T-cell (primary cell): ENCODE results near the gene NR5A1. TPM values are rescaled to one million over a fixed set of nuclear protein-coding genes. Genes with fewer than 3 reads are reported as not detected.

Experiments used
- ATAC-seq, 4 experiments: fragments of 200-7000 bp in 3 of 4; fragments of 150-1000 bp in 1 of 4; cut with Tn5 transposase; replicated peaks in 1 of 4; 1 replicate in 3 of 4; 2 replicates in 1 of 4; pipeline ENCODE4 v1.10.0; 2021; ENCODE audit warnings: moderate library complexity in 3 of 4, mild to moderate bottlenecking in 2 of 4, moderate number of reproducible peaks in 1 of 4
- CTCF ChIA-PET, 2 donors: fragments of 300-600 bp; sonication (Branson Sonifier 250); formaldehyde crosslinking; loops; one replicate each; lab custom pipeline; 2022; ENCODE audit warnings: antibody characterized with exemption in 2 of 2; lab: Charles Lee
- POLR2A ChIA-PET, 2 donors: fragments of 300-600 bp; sonication (Branson Sonifier 250); formaldehyde crosslinking; loops; one replicate each; lab custom pipeline; 2022; ENCODE audit warnings: antibody characterized with exemption in 2 of 2; lab: Charles Lee
- DNase-seq, 35 experiments: peaks; one replicate each; pipeline versions ENCODE4 v3.0.0 to v3.0.0-alpha.2; 2013 to 2023
- H3K27ac ChIP-seq: one replicate; pipeline ENCODE4 v1.5.1; 2013; ENCODE audit warnings: low read length
- H3K27me3 ChIP-seq, 2 experiments: replicated peaks in 1 of 2; 1 replicate in 1 of 2; 2 replicates in 1 of 2; pipeline versions ENCODE4 v1.6.1 to v1.7.0; 2013; ENCODE audit warnings: low read length in 1 of 2, mixed read lengths in 1 of 2; ENCODE audit not compliant: control insufficient read depth in 2 of 2, insufficient read depth in 2 of 2; ENCODE audit errors: extremely low read depth in 1 of 2
- H3K36me3 ChIP-seq, 2 donors: 1 replicate in 1 of 2; 2 replicates in 1 of 2; pipeline versions ENCODE4 v1.6.1 to v1.7.0; 2013; ENCODE audit warnings: low read length in 1 of 2; ENCODE audit not compliant: control insufficient read depth in 2 of 2, insufficient read depth in 1 of 2; ENCODE audit errors: extremely low read depth in 1 of 2
- H3K4me1 ChIP-seq, 2 experiments: 1 replicate in 1 of 2; 2 replicates in 1 of 2; pipeline versions ENCODE4 v1.6.1 to v1.7.0; 2013; ENCODE audit warnings: low read length in 2 of 2, mixed read lengths in 1 of 2; ENCODE audit not compliant: insufficient read depth in 2 of 2, control insufficient read depth in 1 of 2; ENCODE audit errors: extremely low read depth in 1 of 2
- H3K4me3 ChIP-seq, 2 donors: 1 replicate in 1 of 2; 2 replicates in 1 of 2; pipeline versions ENCODE4 v1.5.1 to v1.7.0; 2013; ENCODE audit warnings: mild to moderate bottlenecking in 2 of 2, low read length in 1 of 2, moderate library complexity in 1 of 2; ENCODE audit not compliant: control insufficient read depth in 1 of 2; ENCODE audit errors: extremely low read depth in 1 of 2
- H3K9me3 ChIP-seq: 2 replicates; pipeline ENCODE4 v1.7.0; 2013
- H3K27ac Mint-ChIP-seq, 2 donors: one replicate each; pipeline ENCODE4 v1.8.0; 2020 to 2021; ENCODE audit warnings: mild to moderate bottlenecking in 2 of 2, mixed read lengths in 2 of 2
- H3K27me3 Mint-ChIP-seq, 2 donors: one replicate each; pipeline ENCODE4 v1.8.0; 2021 to 2022; ENCODE audit warnings: mixed read lengths in 2 of 2
- H3K36me3 Mint-ChIP-seq: one replicate; pipeline ENCODE4 v1.8.0; 2021; ENCODE audit warnings: mixed read lengths
- H3K4me1 Mint-ChIP-seq, 3 donors: one replicate each; pipeline ENCODE4 v1.8.0; 2020 to 2022; ENCODE audit warnings: mixed read lengths in 3 of 3, mild to moderate bottlenecking in 1 of 3
- H3K4me3 Mint-ChIP-seq, 3 donors: one replicate each; pipeline ENCODE4 v1.8.0; 2020 to 2022; ENCODE audit warnings: mild to moderate bottlenecking in 3 of 3, mixed read lengths in 3 of 3, moderate library complexity in 3 of 3
- H3K9me3 Mint-ChIP-seq, 3 donors: one replicate each; pipeline ENCODE4 v1.8.0; 2020 to 2022; ENCODE audit warnings: mixed read lengths in 3 of 3
- WGBS: methylation state at CpG from one replicate; pipeline ENCODE4 v1.1.5; 2013; ENCODE audit warnings: missing lambda C conversion rate; ENCODE audit not compliant: insufficient coverage; 5-methylcytosine and 5-hydroxymethylcytosine counted together
- total RNA-seq, 35 experiments: library from RNA in 6 of 35; stranded (reverse) in 6 of 35; fragments of 120-200 nt in 1 of 35; gene quantifications; one replicate each; pipeline versions ENCODE4 v1.2.1 to v1.2.4 and lab custom pipeline; 2013 to 2026

Gene NR5A1
- total RNA-seq, 5 donors from 2014 or later (not counting 1 experiment from before 2014, with no cell fraction given), result 0.19 to 0.30 (median 0.29) TPM; not detected in 2

- no peak overlapping the region for H3K27ac Mint-ChIP-seq
- WGBS, result 80% methylated on average over 6 of the region's 6 CpGs
Measured at GRCh38 chr9:124479947-124480620, 27.1 kb downstream of the NR5A1 start.

GRCh38 chr9:124479371-124479770 lies 27.8 kb downstream of the NR5A1 start:
- no peaks in the 10 kb centered on the region for H3K9me3 Mint-ChIP-seq
- CTCF ChIA-PET, result no interaction called here

More at GRCh38 chr9:124479947-124480620, 27.1 kb downstream of the NR5A1 start:
- DNase-seq (no peak), ATAC-seq (no peak)
- no peaks in the 10 kb centered on the region for H3K36me3 Mint-ChIP-seq
- H3K36me3 ChIP-seq, result no peaks in the 10 kb centered on the region
- no peaks in the 10 kb centered on the region for H3K4me1 Mint-ChIP-seq
- peaks cover 0 to 53% of the 10 kb centered on the region in 2 experiments for H3K27me3 ChIP-seq
- H3K4me3 Mint-ChIP-seq, result no peak overlapping the region
- H3K27ac ChIP-seq, result no peak overlapping the region
- H3K9me3 ChIP-seq, result no peaks in the 10 kb centered on the region
- POLR2A ChIA-PET, result no interaction called here
- H3K9me3 Mint-ChIP-seq, result no peaks in the 10 kb centered on the region
- H3K4me3 ChIP-seq, result no peak overlapping the region
- peaks cover 0 to 5% of the 10 kb centered on the region in 2 experiments for H3K4me1 ChIP-seq
- H3K27me3 Mint-ChIP-seq, result peaks cover 16 to 35% of the 10 kb centered on the region in 2 donors
- CTCF ChIA-PET, result no interaction called here

GRCh38 chr9:124478354-124478753 lies 28.8 kb downstream of the NR5A1 start:
- no peak overlapping the region for H3K4me3 ChIP-seq
- peaks cover 17 to 42% of the 10 kb centered on the region in 2 donors for H3K27me3 Mint-ChIP-seq
- ATAC-seq, result no peak
- peaks cover 0 to 5% of the 10 kb centered on the region in 2 experiments for H3K4me1 ChIP-seq
- H3K27ac Mint-ChIP-seq, result no peak overlapping the region
- POLR2A ChIA-PET, result no interaction called here
- H3K4me3 Mint-ChIP-seq, result peak overlapping the region in 1 of 3 donors; percentile 30
- H3K9me3 Mint-ChIP-seq, result no peaks in the 10 kb centered on the region
- H3K36me3 Mint-ChIP-seq, result no peaks in the 10 kb centered on the region
- H3K36me3 ChIP-seq, result no peaks in the 10 kb centered on the region
- DNase-seq, result no peak
- WGBS, result 88% methylated on average over 7 of the region's 12 CpGs
- peaks cover 0 to 58% of the 10 kb centered on the region in 2 experiments for H3K27me3 ChIP-seq
- H3K4me1 Mint-ChIP-seq, result no peaks in the 10 kb centered on the region
- H3K27ac ChIP-seq, result no peak overlapping the region
- CTCF ChIA-PET, result no interaction called here
- H3K9me3 ChIP-seq, result no peaks in the 10 kb centered on the region

More at GRCh38 chr9:124479371-124479770, 27.8 kb downstream of the NR5A1 start:
- Mint-ChIP-seq H3K4me1 (no peaks in the 10 kb centered on the region), H3K27me3 (peaks cover 17 to 39% of the 10 kb centered on the region in 2 donors), H3K4me3 (no peak overlapping the region), H3K27ac (no peak overlapping the region), H3K36me3 (no peaks in the 10 kb centered on the region)
- Histone ChIP-seq H3K36me3 (no peaks in the 10 kb centered on the region), H3K27me3 (peaks cover 0 to 54% of the 10 kb centered on the region in 2 experiments), H3K4me3 (no peak overlapping the region), H3K4me1 (peaks cover 0 to 5% of the 10 kb centered on the region in 2 experiments), H3K9me3 (no peaks in the 10 kb centered on the region), H3K27ac (no peak overlapping the region)
- 90% methylated on average over 16 of the region's 16 CpGs for WGBS
- DNase-seq (no peak), ATAC-seq (no peak)
- POLR2A ChIA-PET, result no interaction called here

GRCh38 chr9:124477648-124478285 lies 29.4 kb downstream of the NR5A1 start:
- Mint-ChIP-seq H3K36me3 (no peaks in the 10 kb centered on the region), H3K4me1 (no peaks in the 10 kb centered on the region), H3K9me3 (no peaks in the 10 kb centered on the region), H3K27ac (no peak overlapping the region), H3K27me3 (peaks cover 21 to 47% of the 10 kb centered on the region in 2 donors), H3K4me3 (peak overlapping the region in 1 of 3 donors; percentile 30)
- Histone ChIP-seq H3K4me3 (no peak overlapping the region), H3K4me1 (peaks cover 0 to 5% of the 10 kb centered on the region in 2 experiments), H3K27ac (no peak overlapping the region), H3K27me3 (peaks cover 0 to 62% of the 10 kb centered on the region in 2 experiments), H3K9me3 (no peaks in the 10 kb centered on the region), H3K36me3 (no peaks in the 10 kb centered on the region)
- ChIA-PET POLR2A (no interaction called here), CTCF (no interaction called here)
- no peak for ATAC-seq
- 33% methylated on average over 35 of the region's 53 CpGs for WGBS
- no peak for DNase-seq

- no peak overlapping the region for H3K27ac Mint-ChIP-seq
- no peaks in the 10 kb centered on the region for H3K9me3 Mint-ChIP-seq
- H3K4me3 Mint-ChIP-seq, result no peak overlapping the region
- no peak for DNase-seq
- Histone ChIP-seq H3K9me3 (no peaks in the 10 kb centered on the region), H3K27me3 (peaks cover 0 to 63% of the 10 kb centered on the region in 2 experiments), H3K4me3 (no peak overlapping the region), H3K27ac (no peak overlapping the region), H3K4me1 (peaks cover 0 to 5% of the 10 kb centered on the region in 2 experiments), H3K36me3 (no peaks in the 10 kb centered on the region)
- no peak for ATAC-seq
- no peaks in the 10 kb centered on the region for H3K4me1 Mint-ChIP-seq
- peaks cover 23 to 50% of the 10 kb centered on the region in 2 donors for H3K27me3 Mint-ChIP-seq
- no peaks in the 10 kb centered on the region for H3K36me3 Mint-ChIP-seq
- CTCF ChIA-PET, result no interaction called here
- POLR2A ChIA-PET, result no interaction called here
- WGBS, result 34% methylated on average over 18 of the region's 19 CpGs
Measured at GRCh38 chr9:124477211-124477647, 30.0 kb downstream of the NR5A1 start.

GRCh38 chr9:124475868-124476690 lies 31.1 kb downstream of the NR5A1 start:
- peaks cover 23 to 50% of the 10 kb centered on the region in 2 donors for H3K27me3 Mint-ChIP-seq

More at GRCh38 chr9:124475868-124476690, 31.1 kb downstream of the NR5A1 start:
- no peaks in the 10 kb centered on the region for H3K9me3 ChIP-seq
- ChIA-PET POLR2A (no interaction called here), CTCF (no interaction called here)
- WGBS, result 72% methylated on average over 6 of the region's 14 CpGs
- H3K4me3 ChIP-seq, result no peak overlapping the region
- H3K27me3 ChIP-seq, result peaks cover 0 to 66% of the 10 kb centered on the region in 2 experiments
- Mint-ChIP-seq H3K27ac (no peak overlapping the region), H3K4me3 (no peak overlapping the region), H3K9me3 (no peaks in the 10 kb centered on the region), H3K36me3 (no peaks in the 10 kb centered on the region), H3K4me1 (no peaks in the 10 kb centered on the region)
- peaks cover 0 to 5% of the 10 kb centered on the region in 2 experiments for H3K4me1 ChIP-seq
- H3K27ac ChIP-seq, result no peak overlapping the region
- no peaks in the 10 kb centered on the region for H3K36me3 ChIP-seq
- DNase-seq (no peak), ATAC-seq (no peak)
